NT2/D1 (cell line): ENCODE results near the gene D2HGDH.

ENCODE experiments used
- DNase-seq: peaks from one replicate; pipeline ENCODE4 v3.0.0-alpha.2; 2011; ENCODE audit warnings: low read depth, low spot score
- H3K27me3 ChIP-seq: 2 replicates; pipeline ENCODE4 v1.6.0; 2011; ENCODE audit warnings: mild to moderate bottlenecking; ENCODE audit not compliant: insufficient read length, insufficient read depth
- H3K36me3 ChIP-seq: 2 replicates; pipeline ENCODE4 v1.6.1; 2011; ENCODE audit warnings: mild to moderate bottlenecking, low read length, mixed read lengths; ENCODE audit not compliant: insufficient read depth, insufficient read length
- H3K4me1 ChIP-seq: 2 replicates; pipeline ENCODE4 v1.5.1; 2011; ENCODE audit not compliant: insufficient read depth, insufficient read length
- H3K4me3 ChIP-seq: 2 replicates; pipeline ENCODE4 v1.5.1; 2011; ENCODE audit warnings: low read depth; ENCODE audit not compliant: insufficient read length
- H3K9ac ChIP-seq: 2 replicates; pipeline ENCODE4 v1.6.0; 2011; ENCODE audit warnings: low read depth; ENCODE audit not compliant: insufficient read length
- H3K9me3 ChIP-seq: 2 replicates; pipeline ENCODE4 v1.5.1; 2011; ENCODE audit warnings: mild to moderate bottlenecking, low read length; ENCODE audit not compliant: insufficient read depth
- SUZ12 ChIP-seq: IDR thresholded peaks from 2 replicates; pipeline ENCODE4 v1.6.1; 2011; ENCODE audit not compliant: insufficient read length, insufficient read depth; ENCODE audit errors: extremely low read depth
- YY1 ChIP-seq: IDR thresholded peaks from 2 replicates; pipeline ENCODE4 v1.6.1; 2011; ENCODE audit not compliant: insufficient read length, insufficient read depth
- ZNF274 ChIP-seq: IDR thresholded peaks from 2 replicates; pipeline ENCODE4 v1.6.1; 2011; ENCODE audit warnings: mild to moderate bottlenecking, low read depth, low read length

Gene D2HGDH

GRCh38 chr2:241760301-241760771 lies 25.9 kb downstream of the D2HGDH start:
- Histone ChIP-seq H3K4me3 (no peak overlapping the region), H3K9me3 (peaks cover 10% of the 10 kb centered on the region), H3K36me3 (peaks cover 39% of the 10 kb centered on the region), H3K4me1 (peaks cover 10% of the 10 kb centered on the region), H3K9ac (no peak overlapping the region), H3K27me3 (no peaks in the 10 kb centered on the region)
- no peak for DNase-seq
- TF ChIP-seq YY1 (no peak), ZNF274 (no peak)

- TF ChIP-seq SUZ12, result no peak
- no peak for TF ChIP-seq YY1
- TF ChIP-seq ZNF274, result no peak
- Histone ChIP-seq H3K27me3 (no peaks in the 10 kb centered on the region), H3K4me3 (no peak overlapping the region), H3K9ac (no peak overlapping the region), H3K4me1 (peaks cover 10% of the 10 kb centered on the region), H3K36me3 (peaks cover 23% of the 10 kb centered on the region), H3K9me3 (peaks cover 10% of the 10 kb centered on the region)
- no peak for DNase-seq
Measured at GRCh38 chr2:241762321-241762932, 28.0 kb downstream of the D2HGDH start.

- Histone ChIP-seq H3K4me3 (no peak overlapping the region), H3K9ac (no peak overlapping the region), H3K4me1 (peaks cover 10% of the 10 kb centered on the region), H3K9me3 (peaks cover 10% of the 10 kb centered on the region), H3K27me3 (no peaks in the 10 kb centered on the region), H3K36me3 (peaks cover 21% of the 10 kb centered on the region)
- DNase-seq, result no peak
- TF ChIP-seq ZNF274, result no peak
- no peak for TF ChIP-seq SUZ12
- TF ChIP-seq YY1, result no peak
Measured at GRCh38 chr2:241762933-241763369, 28.5 kb downstream of the D2HGDH start.

- no peak overlapping the region for H3K9ac ChIP-seq
Measured at GRCh38 chr2:241763551-241764274, 29.3 kb downstream of the D2HGDH start.

GRCh38 chr2:241764275-241765241 lies 30.1 kb downstream of the D2HGDH start:
- peaks cover 10% of the 10 kb centered on the region for H3K4me1 ChIP-seq
- H3K27me3 ChIP-seq, result no peaks in the 10 kb centered on the region
- H3K4me3 ChIP-seq, result no peak overlapping the region
- DNase-seq, result no peak
- H3K9me3 ChIP-seq, result peaks cover 10% of the 10 kb centered on the region
- H3K36me3 ChIP-seq, result peaks cover 12% of the 10 kb centered on the region
- peak overlapping the region; percentile 64 for H3K9ac ChIP-seq
- TF ChIP-seq ZNF274 (no peak), YY1 (no peak), SUZ12 (no peak)

More at GRCh38 chr2:241763551-241764274, 29.3 kb downstream of the D2HGDH start:
- TF ChIP-seq SUZ12 (no peak), ZNF274 (no peak), YY1 (no peak)
- Histone ChIP-seq H3K4me3 (no peak overlapping the region), H3K9me3 (peaks cover 10% of the 10 kb centered on the region), H3K27me3 (no peaks in the 10 kb centered on the region), H3K4me1 (peaks cover 10% of the 10 kb centered on the region), H3K36me3 (peaks cover 19% of the 10 kb centered on the region)
- DNase-seq, result no peak

GRCh38 chr2:241767464-241768250 lies 33.2 kb downstream of the D2HGDH start:
- DNase-seq, result no peak
- TF ChIP-seq SUZ12 (no peak), YY1 (no peak), ZNF274 (no peak)
- Histone ChIP-seq H3K4me1 (peaks cover 27% of the 10 kb centered on the region), H3K9ac (no peak overlapping the region), H3K36me3 (no peaks in the 10 kb centered on the region), H3K4me3 (no peak overlapping the region), H3K27me3 (no peaks in the 10 kb centered on the region), H3K9me3 (no peaks in the 10 kb centered on the region)
